ENCODE measurements around the gene NOS3.
"Not testable (repeated sequence)": the region's sequence is repeated elsewhere in the genome, so short reads cannot be mapped to it uniquely, and the experiment has no call there.

Gene NOS3

GRCh38 chr7:151013356-151013732 is 22.5 kb downstream of the NOS3 start:
- in situ Hi-C loops (cut with MboI; ENCODE audit: low sequenced_read_pairs) = no loop called here

DNA sequence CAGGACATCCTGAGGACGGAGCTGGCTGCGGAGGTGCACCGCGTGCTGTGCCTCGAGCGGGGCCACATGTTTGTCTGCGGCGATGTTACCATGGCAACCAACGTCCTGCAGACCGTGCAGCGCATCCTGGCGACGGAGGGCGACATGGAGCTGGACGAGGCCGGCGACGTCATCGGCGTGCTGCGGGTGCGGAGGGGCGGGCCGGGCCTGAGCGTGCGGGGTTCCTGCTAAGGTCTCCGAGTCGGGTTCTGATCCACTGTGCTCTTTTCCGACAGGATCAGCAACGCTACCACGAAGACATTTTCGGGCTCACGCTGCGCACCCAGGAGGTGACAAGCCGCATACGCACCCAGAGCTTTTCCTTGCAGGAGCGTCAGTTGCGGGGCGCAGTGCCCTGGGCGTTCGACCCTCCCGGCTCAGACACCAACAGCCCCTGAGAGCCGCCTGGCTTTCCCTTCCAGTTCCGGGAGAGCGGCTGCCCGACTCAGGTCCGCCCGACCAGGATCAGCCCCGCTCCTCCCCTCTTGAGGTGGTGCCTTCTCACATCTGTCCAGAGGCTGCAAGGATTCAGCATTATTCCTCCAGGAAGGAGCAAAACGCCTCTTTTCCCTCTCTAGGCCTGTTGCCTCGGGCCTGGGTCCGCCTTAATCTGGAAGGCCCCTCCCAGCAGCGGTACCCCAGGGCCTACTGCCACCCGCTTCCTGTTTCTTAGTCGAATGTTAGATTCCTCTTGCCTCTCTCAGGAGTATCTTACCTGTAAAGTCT is 23.1 kb downstream of the NOS3 start:
- in situ Hi-C loops (cut with MboI; ENCODE audit: low sequenced_read_pairs) = no loop called here

DNA sequence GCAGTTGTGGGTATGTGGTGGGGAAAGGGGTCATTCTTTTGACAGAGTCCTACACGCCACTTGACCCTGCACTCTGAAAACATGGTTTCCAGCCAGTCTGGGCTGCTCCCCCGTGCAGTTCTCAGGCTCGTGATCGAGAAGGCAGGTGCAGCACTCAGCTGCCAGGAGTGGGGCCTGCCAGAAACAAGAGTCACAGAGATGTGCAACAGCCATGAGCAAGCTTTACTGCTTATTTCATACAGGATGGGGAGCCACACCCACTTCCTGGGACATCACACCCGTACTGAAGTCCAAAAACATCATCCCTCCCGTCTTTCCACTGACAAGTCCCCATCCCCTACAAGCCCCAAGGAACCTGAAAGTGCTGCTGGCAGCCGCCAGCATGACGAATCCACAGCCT is 24.1 kb downstream of the NOS3 start:
- in situ Hi-C loops (cut with MboI; ENCODE audit: low sequenced_read_pairs) = no loop called here

- in situ Hi-C loops (cut with MboI; ENCODE audit: low sequenced_read_pairs) = no loop called here
Measured at GRCh38 chr7:151015967-151016366, 25.1 kb downstream of the NOS3 start.

DNA sequence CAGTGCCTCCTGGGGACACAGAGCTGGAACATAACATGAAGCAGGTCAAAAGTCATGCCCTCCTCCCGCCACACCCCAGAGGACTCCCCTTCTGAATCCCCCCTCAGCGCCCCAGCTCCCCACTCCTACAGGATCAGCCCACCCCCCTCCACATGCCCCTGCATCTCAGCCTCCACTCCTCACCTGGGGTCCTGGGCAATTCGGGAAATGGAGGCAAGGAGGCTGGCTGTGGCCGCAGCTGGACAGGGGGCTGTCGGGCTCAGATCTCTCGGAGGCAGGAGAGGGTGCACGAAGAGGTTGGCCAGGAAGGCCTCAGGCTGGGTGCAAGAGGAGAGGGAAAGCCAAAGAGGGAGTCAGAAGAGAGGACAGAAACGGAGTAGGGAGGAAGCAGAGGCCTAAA is 25.7 kb downstream of the NOS3 start:
- in situ Hi-C loops (cut with MboI; ENCODE audit: low sequenced_read_pairs) = no loop called here

- in situ Hi-C loops (cut with MboI; ENCODE audit: low sequenced_read_pairs) = no loop called here
Measured at GRCh38 chr7:151016942-151017341, 26.1 kb downstream of the NOS3 start.

DNA sequence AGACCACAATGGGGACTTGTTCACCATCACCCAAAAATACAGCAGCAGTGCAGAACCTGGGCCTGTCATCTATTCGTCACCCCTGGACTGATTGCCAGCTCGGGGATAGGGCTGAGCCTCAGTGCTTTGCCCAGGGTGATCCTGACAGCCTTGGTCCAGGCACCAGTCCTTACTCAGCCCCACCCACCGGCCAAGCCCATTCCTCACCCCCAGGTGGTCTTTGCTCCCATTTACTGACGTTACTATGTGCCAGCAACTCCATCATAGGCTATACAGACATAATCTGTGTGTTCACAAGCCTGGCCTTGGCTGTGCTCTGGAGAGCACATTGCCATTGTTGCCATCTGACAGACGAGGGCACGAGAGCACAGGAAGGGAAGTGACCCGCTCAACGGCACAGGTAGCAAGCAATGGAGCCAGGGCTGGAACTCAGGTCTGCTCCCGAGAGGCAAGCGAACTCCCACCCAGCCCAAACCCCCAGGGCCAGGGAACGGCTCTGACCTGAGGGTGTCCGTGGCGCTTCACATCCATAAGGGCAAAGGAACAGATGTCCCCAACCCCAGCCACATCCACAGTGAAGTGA is 26.6 kb downstream of the NOS3 start:
- in situ Hi-C loops (cut with MboI; ENCODE audit: low sequenced_read_pairs) = no loop called here

DNA sequence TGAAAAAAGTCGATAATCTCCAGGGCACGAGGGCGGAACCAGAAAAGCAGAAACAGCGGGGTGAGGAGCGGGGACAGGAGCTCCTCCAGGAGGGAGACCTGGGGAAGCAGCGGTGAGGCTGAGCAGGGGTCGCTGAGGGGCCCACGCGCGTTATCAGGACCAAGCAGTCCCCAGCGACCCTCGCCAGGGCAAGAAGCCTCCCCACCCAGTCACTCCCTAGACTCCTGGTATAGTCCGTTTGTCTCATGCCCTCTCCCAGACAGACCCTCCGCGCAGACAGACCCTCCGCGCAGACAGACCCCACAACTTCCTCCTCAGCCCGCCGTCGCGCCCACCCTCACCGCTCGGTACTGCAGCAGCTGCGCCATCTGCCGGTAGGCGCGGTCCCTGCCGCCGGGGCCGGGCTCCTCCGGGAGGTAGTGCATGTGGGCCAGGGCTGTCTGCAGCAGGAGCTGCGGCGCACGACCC is 27.2 kb downstream of the NOS3 start:
- in situ Hi-C loops (cut with MboI; ENCODE audit: low sequenced_read_pairs) = no loop called here

- in situ Hi-C loops (cut with MboI; ENCODE audit: low sequenced_read_pairs) = no loop called here
Measured at GRCh38 chr7:151018421-151019129, 27.8 kb downstream of the NOS3 start.

DNA sequence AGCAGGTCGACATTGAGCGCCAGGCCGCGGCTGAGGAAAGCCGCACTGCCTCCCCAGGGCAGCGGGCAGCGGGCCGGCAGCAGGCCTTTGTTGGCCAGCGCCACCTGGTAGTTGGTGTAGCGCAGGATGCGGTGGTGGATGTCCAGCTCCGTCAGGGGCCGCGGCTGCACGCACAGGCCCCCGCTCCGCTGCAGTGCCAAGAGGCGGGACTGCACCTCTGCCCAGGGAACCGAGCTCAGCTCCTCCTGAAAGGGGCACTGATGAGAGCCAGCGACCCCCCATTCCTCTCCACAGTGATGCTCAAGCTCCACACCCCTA is 28.3 kb downstream of the NOS3 start:
- in situ Hi-C loops (cut with MboI; ENCODE audit: low sequenced_read_pairs) = no loop called here

GRCh38 chr7:151020231-151020630 is 29.4 kb downstream of the NOS3 start:
- in situ Hi-C loops (cut with MboI; ENCODE audit: low sequenced_read_pairs) = no loop called here

- in situ Hi-C loops (cut with MboI; ENCODE audit: low sequenced_read_pairs) = no loop called here
Measured at GRCh38 chr7:151023232-151023631, 32.4 kb downstream of the NOS3 start.

- in situ Hi-C loops (cut with MboI; ENCODE audit: low sequenced_read_pairs) = no loop called here
Measured at GRCh38 chr7:151024435-151025056, 33.7 kb downstream of the NOS3 start, which contains the start of gene ATG9B. ATG9B (minus strand) TSS chr7:151024494; CDS start chr7:151024423, 71 bp downstream.

GRCh38 chr7:151025924-151026671 is 35.3 kb downstream of the NOS3 start:
- in situ Hi-C loops (cut with MboI; ENCODE audit: low sequenced_read_pairs) = no loop called here

DNA sequence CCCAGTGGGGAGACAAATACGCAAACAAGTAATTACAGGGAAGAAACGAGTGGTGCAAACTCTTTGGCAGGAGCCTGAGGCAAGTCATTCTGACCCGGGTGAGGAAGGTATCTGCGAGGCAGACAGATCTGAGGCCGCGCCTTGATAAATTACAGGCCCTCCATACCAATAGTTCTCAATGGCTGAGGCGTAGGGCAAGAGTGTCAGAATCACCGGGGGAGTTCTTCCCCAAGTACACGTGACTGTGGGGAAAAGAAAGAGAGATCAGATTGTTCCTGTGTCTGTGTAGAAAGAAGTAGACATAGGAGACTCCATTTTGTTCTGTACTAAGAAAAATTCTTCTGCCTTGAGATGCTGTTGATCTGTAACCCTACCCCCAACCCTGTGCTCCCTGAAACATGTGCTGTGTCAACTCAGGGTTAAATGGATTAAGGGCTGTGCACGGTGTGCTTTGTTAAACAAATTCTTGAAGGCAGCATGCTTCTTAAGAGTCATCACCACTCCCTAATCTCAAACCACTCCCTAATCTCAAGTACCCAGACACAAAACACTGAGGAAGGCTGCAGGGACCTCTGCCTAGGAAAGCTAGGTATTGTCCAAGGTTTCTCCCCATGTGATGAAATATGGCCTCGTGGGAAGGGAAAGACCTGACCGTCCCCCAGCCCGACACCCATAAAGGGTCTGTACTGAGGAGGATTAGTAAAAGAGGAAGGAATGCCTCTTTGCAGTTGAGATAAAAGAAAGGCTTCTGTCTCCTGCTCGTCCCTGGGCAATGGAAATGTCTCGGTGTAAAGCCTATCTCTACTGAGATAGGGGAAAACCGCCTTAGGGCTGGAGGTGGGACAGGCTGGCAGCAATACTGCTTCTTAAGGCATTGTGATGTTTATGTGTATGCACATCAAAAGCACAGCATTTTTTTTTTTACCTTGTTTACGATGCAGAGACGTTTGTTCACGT is 36.2 kb downstream of the NOS3 start:
- in situ Hi-C loops (cut with MboI; ENCODE audit: low sequenced_read_pairs) = not testable (repeated sequence)

GRCh38 chr7:151027728-151028130 is 36.9 kb downstream of the NOS3 start:
- in situ Hi-C loops (cut with MboI; ENCODE audit: low sequenced_read_pairs) = not testable (repeated sequence)

- in situ Hi-C loops (cut with MboI; ENCODE audit: low sequenced_read_pairs) = no loop called here
Measured at GRCh38 chr7:151028131-151028947, 37.5 kb downstream of the NOS3 start, which contains the start of gene ABCB8. ABCB8 (plus strand) TSS chr7:151028450; CDS start chr7:151028516, 66 bp downstream.

DNA sequence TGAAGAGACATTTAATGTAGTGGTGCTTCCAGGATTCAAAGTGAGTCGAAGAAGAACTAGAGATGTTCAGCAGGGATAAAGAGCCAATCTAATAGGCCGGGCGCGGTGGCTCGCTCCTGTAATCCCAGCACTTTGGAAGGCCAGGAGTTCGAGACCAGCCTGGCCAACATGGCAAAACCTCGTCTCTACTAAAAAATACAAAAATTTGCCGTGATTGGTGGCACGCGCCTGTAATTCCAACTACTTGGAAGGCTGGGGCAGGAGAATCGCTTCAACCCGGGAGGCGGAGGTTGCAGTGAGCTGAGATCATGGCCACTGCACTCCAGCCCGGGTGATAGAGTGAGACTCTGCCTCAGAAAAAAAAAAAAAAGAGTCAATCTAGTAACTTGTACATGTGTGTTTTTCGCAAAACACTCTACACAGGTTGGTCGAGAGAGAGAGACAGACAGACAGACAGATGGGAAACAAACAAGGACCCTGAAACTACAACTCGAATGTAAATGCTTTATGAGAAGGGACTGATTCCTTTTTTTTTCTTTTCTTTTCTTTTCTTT is 38.2 kb downstream of the NOS3 start:
- in situ Hi-C loops (cut with MboI; ENCODE audit: low sequenced_read_pairs) = no loop called here
